Measurements from ENCODE around the gene PRPF39.
"Not testable (repeated sequence)": the region's sequence is repeated elsewhere in the genome, so short reads cannot be mapped to it uniquely, and the experiment has no call there.

PRPF39 gene, protein sequence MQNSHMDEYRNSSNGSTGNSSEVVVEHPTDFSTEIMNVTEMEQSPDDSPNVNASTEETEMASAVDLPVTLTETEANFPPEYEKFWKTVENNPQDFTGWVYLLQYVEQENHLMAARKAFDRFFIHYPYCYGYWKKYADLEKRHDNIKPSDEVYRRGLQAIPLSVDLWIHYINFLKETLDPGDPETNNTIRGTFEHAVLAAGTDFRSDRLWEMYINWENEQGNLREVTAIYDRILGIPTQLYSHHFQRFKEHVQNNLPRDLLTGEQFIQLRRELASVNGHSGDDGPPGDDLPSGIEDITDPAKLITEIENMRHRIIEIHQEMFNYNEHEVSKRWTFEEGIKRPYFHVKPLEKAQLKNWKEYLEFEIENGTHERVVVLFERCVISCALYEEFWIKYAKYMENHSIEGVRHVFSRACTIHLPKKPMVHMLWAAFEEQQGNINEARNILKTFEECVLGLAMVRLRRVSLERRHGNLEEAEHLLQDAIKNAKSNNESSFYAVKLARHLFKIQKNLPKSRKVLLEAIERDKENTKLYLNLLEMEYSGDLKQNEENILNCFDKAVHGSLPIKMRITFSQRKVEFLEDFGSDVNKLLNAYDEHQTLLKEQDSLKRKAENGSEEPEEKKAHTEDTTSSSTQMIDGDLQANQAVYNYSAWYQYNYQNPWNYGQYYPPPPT

DNA sequence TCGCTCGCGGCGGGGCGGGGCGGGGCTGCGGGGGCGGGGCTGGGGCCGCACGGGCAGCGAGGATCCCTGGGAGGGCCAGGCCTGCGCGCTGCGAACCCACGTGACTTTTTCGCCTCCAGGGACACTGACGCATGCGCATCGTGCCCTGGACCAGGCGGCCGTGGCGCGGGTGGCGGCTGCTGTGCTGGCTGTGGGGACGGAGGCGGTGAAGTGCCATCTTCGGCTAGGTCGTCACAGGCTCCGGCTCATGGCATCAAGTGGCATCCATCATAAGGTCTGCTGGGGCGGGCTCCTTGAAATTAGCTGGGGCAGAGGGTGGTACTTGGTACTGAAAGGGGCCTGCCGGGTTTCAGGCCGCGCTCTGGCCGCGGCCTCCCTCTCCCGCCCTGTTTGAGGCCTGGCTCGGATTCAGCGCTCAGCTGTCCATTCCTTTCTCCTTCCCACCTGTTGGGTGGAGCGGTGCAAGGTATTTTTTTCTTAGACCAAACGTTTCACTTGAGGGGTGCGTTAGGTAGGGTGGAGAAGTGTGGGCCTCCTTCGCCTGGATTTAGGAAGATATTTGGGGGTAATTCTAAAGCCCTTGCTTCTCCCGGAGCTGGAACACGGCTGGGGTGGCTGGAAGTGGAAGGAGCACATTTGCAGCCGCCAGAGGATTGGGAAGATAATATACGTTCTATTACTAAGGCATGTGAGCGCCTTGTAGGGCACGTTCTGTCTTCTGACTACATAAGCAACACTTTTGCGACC lies at the start of gene PRPF39:
Gene PRPF39 (plus strand): TSS at position 141 of the 747 bp plus-strand sequence. CDS start 11,124 bp downstream, outside the sequence.
- DNase-seq: peak; percentile 94 to 95

DNA sequence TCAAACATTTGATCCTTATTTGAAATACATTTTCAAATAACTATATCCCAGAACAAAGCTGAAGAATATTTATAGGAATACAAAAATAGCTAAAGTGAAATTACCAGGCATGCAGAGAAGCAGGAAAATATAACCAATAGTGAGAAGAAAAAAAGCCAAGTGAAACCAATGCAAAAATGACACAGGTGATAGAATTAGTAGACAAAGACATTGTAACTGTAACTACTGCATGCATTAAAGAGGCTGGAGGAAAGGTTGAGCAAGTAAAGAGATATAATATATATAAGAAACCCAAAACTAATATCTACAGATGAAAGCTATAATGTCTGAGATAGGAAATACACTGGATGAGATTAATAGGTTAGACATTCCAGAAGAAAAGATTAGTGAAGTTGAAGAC lies 49.2 kb upstream of the PRPF39 start:
- no peak for DNase-seq

DNA sequence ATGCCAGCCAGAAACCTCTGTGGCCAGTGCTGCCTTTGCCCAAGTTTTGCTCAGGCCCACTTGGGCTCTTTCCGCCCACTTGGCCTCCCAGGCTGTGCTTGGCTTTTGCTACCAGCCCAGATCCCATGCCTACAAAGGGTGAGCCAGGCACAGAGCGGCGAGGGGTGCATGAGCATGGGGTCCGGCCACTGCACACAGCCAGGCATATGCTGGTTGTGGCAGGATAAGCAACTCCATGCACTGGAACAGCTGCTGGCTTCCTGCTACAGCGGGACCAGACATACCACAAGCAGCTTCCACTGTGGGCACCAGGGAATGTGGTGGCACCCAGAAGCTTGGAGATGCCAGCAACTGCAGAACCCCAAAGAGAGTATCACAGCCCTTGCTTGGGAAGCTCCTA lies 45.7 kb upstream of the PRPF39 start:
- DNase-seq: no peak

DNA sequence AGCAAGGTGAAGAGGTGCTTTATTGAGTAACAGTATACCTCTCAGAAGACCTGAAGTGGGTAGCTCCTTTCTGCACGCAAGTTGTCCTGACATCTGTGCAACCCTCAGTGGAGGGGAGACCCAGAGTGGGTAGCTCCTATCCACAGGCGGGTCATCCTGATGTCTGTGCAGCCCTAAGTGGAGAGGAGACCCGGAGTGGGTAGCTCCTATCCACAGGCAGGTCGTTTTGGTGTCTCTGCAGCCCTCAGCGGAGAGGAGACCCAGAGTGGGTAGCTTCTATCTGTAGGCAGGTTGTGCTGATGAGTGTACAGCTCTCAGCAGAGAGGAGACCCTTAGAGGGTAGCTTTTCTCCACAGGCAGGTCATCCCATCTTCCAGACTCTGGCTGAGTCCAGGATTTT lies 45.1 kb upstream of the PRPF39 start:
- no peak for DNase-seq

DNA sequence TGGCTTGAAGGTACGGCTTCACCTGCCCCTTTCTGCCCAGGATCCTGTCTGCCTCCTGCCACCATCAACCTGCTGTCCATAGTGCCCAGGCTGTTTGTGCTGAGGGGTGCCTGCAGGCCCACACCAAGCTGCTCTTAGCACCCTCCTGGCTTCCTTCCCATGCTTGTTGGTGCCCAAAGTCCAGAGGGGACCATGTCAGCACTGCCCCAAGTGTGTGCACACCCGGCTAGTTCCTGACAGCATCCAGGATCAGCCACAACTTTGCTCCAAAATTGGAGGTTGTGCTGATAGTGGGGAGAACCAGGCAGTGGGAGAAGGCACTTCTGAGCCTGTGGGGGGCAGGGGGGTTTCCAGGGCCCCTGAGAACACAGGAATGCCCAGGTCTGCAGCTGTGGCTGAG lies 44.5 kb upstream of the PRPF39 start:
- DNase-seq: no peak

DNA sequence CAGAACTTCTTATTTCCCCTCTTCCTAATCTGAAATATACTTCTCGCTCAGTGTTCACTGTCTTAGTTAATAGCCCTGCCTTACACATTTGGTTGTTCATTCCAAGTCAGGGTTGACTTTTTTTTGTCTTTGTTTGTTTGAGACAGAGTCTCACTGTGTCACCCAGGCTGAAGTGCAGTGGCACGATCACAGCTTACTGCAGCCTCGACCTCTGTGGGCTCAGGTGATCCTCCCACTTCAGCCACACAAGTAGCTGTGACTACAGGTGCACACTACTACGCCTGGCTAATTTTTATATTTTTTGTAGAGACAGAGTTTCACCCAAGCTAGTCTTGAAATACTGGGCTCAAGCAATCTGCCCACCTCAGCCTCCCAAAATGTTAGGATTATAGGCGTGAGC lies 42.3 kb upstream of the PRPF39 start:
- no peak for DNase-seq

DNA sequence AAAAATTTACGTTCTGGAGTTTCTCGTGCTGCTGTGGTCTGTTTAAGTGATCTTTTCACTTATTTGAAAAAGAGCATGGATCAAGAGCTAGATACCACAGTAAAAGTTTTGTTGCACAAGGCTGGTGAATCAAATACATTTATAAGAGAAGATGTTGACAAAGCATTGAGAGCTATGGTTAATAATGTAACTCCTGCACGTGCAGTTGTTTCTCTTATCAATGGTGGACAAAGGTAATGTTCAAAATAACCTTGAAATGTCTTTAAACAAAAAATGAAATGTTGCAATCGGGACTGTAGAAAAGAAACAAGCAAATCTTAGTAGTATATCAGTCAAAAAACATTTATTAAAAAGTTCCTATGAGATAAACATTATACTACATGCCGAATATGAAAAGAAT lies 39.3 kb upstream of the PRPF39 start:
- DNase-seq: no peak

DNA sequence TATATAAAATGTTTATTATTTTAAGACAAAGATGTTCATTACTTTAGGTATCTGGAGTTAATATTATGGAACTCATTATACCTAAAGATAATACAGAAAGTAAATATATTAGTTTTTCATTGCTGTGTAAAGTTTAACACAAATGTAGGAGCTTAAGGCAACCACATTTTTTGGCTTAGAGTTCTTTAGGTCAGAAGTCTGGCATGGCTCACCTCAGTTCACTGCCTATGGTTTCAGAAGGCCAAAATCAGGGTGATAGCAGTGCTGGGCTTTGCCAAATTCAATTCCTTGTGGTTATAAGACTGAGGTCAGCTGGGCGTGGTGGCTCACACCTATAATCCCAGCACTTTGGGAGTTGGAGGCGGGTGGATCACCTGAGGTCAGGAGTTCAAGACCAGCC lies 35.5 kb upstream of the PRPF39 start:
- no peak for DNase-seq

DNA sequence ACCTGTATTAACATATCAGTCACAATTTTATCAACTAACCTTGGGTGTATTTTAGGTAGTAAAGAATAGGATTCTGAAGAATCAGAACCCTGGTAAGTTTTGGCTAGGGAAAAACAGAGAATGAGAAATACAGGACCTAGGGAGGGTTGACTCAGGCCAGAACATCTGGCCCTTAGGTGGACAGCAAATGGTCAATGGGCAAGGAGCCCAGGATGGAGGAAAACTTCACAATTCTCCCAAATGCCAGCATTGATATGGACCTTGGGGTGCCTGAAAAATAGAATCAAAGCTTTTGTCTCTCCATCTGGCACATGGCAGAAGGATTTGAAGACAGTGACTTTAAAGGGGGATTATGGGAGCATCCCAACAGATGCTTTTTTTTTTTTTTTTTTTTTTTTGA lies 32.7 kb upstream of the PRPF39 start:
- no peak for DNase-seq

DNA sequence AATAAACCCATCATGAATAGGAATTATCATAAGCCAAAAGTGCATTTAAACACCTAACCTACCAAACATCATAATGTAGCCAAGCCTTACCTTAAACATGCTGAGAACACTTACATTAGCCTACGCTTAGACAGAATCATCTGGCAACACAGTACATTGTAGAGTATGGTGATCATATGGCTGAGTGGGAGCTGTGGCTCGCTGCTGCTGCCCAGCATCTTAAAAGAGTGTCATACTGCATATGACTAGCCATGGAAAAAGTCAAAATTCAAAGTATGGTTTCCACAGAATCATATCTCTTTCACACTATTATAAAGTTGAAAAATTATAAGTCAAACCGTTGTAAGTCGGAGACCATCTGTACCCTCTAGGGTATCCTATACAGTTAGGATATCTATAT lies 32.0 kb upstream of the PRPF39 start:
- DNase-seq: no peak

DNA sequence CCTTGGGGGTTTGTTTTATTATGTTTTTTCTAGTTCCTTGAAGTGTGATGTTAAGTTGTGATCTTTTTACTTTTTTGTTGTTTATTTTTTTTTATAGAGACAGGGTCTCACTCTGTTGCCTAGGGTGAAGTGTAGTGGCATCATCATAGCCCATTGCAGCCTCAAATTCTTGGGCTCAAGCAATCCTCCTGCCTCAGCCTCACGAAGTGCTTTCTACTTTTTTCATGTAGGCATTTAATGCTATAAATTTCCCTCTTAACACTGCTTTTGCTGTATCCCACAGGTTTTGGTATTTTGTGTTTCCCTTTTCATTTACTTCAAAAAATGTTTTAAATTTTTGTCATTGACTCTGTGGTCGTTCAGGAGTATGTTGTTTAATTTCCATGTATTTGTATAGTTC lies 26.6 kb upstream of the PRPF39 start:
- no peak for DNase-seq

DNA sequence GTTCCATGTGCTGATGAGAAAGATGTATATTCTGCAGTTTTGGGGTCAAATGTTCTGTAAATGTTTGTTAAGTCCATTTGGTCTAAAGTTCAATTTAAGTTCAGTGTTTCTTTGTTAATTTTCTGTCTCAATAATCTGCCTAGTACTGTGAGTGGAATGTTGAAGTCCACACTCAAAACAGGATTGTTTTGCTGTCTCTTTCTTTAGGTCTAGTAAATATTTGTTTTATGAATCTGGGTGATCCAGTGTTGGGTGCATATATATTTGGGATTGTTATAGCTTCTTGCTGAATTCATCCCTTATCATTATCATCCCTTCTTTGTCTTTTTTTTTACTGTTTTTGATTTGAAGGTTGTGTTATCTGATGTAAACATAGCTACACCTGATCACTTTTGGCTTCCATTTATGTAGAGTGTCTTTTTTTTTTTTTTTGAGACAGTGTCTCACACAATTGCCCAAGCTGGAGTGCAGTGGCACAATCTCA lies 26.0 kb upstream of the PRPF39 start:
- no peak for DNase-seq

DNA sequence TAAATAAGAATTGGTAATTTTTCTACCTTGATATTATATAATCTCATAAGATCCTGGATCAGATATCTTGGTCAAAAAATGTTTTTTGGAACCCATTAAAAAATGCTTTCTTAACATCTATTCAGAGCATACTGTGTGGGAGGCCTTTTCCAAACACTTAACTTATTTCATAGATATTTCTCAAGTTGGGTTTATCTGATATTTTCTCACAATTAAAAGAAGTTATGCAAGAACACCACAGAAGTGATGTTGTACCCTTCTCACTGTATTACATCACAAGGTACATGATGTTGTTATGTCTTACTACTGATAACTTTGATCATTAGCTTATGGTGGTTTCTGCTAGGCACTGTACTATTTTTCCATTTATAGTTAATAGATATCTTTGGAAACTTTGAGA lies 23.4 kb upstream of the PRPF39 start:
- peak; percentile 58 to 77 for DNase-seq

DNA sequence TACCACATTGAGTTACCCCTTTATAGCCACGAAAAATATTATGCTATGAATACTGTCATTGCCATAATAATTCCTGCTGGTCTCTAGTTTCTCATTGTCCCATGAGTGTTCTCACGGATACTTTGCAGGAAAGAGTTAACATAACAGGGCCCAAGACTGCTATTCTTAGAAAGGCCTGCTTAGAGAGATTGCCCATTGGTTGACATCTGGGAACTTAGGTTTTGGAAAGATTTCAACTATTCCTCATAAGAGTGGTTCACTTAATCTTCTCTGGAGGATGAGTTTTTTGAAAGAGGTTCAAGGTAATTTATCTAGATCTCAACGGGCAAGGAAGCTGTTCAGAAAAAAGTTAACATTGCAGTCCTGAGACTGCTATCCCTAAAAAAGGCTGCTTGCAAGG lies 18.4 kb upstream of the PRPF39 start:
- DNase-seq: no peak

DNA sequence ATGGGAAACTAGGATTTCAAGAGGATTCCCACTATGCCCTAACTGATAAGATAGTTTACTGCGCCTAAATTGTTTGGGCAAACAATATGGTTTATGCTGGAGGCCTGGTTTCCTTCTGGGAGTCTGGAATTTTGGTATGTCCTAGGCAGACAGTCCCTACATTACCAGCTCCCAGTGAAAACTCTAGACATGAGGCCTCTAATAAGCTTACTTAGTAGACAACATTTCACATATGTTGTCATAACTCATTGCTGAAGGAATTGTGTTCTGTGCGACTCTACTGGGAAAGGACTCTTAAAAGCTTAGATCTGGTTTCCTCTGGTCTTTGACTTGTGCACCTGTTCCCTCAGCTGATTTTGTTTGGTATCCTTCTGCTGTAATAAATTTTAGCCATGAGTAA lies 18.0 kb upstream of the PRPF39 start:
- DNase-seq: no peak

DNA sequence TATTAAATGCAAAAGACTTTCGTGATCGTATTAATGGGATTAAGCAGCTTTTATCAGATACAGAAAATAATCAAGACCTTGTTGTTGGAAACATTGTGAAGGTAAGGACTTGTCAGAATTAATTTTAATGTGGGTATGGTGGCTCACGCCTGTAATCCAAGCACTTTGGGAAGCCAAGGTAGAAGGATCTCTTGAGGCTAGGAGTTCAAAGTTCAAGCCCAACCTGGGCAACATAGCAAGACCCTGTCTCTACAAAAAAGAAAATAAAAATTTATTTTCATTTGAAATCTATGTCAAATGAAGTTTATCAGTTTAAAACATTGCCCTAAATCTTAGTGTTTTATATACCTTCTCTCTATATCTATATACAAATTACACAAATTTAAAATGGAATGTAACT lies 17.2 kb upstream of the PRPF39 start:
- DNase-seq: no peak

DNA sequence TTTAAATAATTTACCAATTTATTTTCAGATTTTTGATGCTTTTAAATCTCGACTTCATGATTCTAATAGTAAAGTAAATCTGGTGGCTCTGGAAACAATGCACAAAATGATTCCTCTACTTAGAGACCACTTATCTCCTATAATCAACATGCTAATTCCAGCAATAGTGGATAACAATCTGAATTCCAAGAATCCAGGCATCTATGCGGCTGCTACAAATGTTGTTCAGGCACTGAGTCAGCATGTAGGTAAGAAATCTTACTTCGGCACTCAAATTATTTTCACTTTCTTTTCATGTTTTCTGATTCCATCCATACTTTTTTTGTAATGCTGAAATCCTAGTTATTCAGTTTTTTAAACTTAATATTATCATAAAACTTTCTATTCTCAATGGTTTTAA lies 15.5 kb upstream of the PRPF39 start:
- no peak for DNase-seq

DNA sequence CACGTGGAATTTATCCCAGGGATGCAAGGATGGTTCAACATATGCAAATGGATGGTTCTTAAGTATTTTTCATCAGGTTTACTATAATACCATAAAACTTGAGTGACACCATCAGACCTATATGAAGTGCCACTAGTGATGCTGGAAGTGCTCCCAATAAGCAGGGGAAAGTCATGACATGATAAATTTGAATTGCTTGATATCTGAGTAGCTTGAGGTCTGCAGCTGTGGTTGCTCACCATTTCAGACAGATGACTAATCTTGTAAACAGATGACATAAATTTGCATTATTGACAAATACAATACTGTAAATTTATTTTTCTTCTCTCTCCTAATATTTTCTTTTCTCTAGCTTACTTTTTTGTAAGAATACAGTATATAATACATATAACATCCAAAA lies 13.7 kb upstream of the PRPF39 start:
- DNase-seq: no peak

DNA sequence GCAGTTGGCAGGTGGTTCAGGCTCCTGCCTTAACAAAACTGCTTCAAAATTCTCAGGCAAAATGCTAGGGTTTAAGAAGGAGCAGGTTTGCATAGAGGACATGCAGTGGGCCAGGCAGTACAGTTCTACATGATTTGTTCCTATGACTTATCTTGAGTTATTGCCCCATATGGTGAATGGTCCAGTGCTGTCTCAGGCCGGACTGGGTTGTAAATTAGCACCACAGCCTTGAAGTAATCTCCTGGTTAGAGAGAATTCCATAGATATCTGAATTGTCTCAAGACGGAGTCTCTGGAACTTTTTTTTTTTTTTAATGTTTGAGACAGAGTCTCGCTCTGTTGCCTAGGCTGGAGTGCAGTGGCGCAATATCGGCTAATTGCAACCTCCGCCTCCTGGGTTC lies 11.8 kb upstream of the PRPF39 start:
- DNase-seq: no peak

DNA sequence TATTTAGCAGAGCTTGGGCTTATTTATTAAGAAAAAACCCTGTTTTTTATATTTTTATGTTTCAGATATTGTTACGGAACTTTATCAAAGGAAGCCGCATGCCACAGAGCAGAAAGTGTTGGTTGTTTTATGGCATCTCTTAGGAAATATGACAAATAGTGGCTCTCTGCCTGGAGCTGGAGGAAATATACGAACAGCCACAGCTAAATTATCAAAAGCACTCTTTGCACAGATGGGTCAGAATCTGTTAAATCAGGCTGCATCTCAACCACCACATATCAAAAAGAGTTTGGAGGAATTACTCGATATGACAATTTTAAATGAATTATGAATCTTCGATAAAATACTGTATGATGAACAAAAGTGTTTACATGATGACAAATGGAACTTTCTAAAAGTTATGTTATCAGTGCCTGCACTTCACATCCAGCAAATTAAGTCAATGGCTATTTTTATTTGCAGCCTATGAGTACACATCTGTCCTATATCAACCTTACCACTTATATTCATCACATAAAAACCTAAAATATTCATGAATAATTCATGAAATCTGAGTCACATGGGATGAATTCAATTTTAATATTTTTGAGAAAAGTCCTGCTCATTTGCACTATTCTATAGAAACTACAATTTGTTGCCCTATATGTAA lies 10.6 kb upstream of the PRPF39 start:
- no peak for DNase-seq

DNA sequence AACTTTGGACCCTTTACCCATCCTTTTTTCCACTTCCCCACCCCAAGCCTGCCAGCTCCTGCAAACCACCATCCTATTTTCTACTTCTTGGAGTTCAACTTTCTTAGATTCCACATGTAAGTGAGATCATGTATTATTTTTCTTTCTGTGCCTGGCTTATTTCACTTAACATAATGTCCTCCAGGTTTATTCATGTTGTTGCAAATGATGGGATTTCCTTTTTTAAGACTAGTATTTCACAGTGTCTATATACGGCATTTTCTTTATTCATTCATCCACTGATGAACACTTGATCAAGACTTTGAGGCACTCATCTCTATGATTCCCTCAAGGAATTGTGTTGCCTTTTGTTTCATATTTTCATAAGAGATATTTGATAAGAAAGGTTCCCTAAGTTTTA lies 5.6 kb upstream of the PRPF39 start:
- DNase-seq: no peak

DNA sequence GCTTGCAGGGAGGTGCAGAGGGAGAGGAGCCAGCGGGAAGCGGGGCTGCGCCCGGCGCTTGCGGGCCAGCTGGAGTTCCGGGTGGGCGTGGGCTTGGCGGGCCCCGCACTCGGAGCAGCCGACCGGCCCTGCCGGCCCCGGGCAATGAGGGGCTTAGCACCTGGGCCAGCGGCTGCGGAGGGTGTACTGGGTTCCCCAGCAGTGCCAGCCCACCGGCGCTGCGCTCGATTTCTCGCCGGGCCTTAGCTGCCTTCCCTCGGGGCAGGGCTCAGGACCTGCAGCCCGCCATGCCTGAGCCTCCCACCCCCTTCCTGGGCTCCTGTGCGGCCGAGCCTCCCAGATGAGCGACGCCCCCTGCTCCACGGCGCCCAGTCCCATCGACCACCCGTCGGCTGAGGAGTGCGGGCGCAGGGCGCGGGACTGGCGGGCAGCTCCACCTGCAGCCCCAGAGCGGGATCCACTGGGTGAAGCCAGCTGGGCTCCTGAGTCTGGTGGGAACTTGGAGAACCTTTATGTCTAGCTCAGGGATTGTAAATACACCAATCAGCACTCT lies 3.4 kb upstream of the PRPF39 start:
- DNase-seq: not testable (repeated sequence)

DNA sequence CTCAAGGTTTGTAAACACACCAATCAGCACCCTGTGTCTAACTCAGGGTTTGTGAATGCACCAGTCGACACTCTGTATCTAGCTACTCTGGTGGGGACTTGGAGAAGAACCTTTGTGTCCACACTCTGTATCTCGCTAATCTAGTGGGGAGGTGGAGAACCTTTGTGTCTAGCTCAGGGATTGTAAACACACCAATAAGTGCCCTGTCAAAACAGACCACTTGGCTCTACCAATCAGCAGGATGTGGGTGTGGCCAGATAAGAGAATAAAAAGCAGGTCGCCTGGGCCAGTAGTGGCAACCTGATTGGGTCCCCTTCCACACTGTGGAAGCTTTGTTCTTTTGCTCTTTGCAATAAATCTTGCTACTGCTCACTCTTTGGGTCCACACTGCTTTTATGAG lies 2.8 kb upstream of the PRPF39 start:
- not testable (repeated sequence) for DNase-seq
